Neural cell (in vitro differentiated cells): ENCODE data around the gene ZDHHC3.

Experiments used
- EP300 ChIP-seq: fragments of 450-650 bp; conservative IDR thresholded peaks from 2 replicates; pipeline ENCODE4 v1.6.1; 2014; ENCODE audit warnings: antibody characterized with exemption, mild to moderate bottlenecking, moderate library complexity; ENCODE audit not compliant: poor library complexity, severe bottlenecking
- EZH2 ChIP-seq: fragments of 200-600, 300-800 bp; shearing (Covaris generic), sonication (generic); IDR thresholded peaks from 2 replicates; pipeline ENCODE4 v1.6.1; 2014; ENCODE audit warnings: antibody characterized with exemption, low read length, borderline replicate concordance, mild to moderate bottlenecking; ENCODE audit not compliant: insufficient read depth, poor library complexity, severe bottlenecking
- RAD21 ChIP-seq: fragments of 450-650 bp; conservative IDR thresholded peaks from 2 replicates; pipeline ENCODE4 v1.6.1; 2014; ENCODE audit warnings: antibody characterized with exemption, mild to moderate bottlenecking, moderate library complexity
- TAF1 ChIP-seq: IDR thresholded peaks from 2 replicates; pipeline ENCODE4 v1.6.1; 2012; ENCODE audit warnings: low read depth
- TF ChIP-seq, protein P1 (sequence below): fragments of 450-650 bp; IDR thresholded peaks from 2 replicates; pipeline ENCODE4 v1.5.1; 2014; ENCODE audit warnings: antibody characterized with exemption, mild to moderate bottlenecking, moderate library complexity; ENCODE audit not compliant: poor library complexity, severe bottlenecking
- TF ChIP-seq, protein P2 (sequence below): IDR thresholded peaks from 2 replicates; pipeline ENCODE4 v1.6.1; 2012; ENCODE audit warnings: borderline replicate concordance

DNA sequence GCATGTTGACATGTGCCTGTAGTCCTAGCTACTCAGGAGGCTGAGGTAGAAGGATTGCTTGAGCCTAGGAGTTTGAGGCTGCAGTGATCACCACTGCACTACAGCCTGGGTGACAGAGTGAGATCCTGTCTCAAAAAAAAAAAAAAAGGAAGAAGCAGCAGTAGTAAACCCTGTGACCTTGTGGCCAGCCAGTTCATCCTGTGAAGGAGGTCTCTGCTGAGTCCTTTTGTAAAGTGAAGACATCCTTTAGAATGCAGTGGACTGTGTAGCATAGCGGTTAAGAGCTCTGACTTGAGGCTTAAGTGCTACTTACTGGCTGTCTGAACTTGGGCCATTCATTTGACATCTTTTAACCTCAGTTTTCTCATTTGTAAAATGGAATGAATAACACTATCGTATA, 8.4 kb upstream of the ZDHHC3 start:
- TF ChIP-seq, protein P1, sequence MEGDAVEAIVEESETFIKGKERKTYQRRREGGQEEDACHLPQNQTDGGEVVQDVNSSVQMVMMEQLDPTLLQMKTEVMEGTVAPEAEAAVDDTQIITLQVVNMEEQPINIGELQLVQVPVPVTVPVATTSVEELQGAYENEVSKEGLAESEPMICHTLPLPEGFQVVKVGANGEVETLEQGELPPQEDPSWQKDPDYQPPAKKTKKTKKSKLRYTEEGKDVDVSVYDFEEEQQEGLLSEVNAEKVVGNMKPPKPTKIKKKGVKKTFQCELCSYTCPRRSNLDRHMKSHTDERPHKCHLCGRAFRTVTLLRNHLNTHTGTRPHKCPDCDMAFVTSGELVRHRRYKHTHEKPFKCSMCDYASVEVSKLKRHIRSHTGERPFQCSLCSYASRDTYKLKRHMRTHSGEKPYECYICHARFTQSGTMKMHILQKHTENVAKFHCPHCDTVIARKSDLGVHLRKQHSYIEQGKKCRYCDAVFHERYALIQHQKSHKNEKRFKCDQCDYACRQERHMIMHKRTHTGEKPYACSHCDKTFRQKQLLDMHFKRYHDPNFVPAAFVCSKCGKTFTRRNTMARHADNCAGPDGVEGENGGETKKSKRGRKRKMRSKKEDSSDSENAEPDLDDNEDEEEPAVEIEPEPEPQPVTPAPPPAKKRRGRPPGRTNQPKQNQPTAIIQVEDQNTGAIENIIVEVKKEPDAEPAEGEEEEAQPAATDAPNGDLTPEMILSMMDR: no peak
- TF ChIP-seq TAF1: no peak
- no peak for TF ChIP-seq RAD21
- TF ChIP-seq EZH2: no peak
- TF ChIP-seq EP300: no peak
- TF ChIP-seq, protein P2, sequence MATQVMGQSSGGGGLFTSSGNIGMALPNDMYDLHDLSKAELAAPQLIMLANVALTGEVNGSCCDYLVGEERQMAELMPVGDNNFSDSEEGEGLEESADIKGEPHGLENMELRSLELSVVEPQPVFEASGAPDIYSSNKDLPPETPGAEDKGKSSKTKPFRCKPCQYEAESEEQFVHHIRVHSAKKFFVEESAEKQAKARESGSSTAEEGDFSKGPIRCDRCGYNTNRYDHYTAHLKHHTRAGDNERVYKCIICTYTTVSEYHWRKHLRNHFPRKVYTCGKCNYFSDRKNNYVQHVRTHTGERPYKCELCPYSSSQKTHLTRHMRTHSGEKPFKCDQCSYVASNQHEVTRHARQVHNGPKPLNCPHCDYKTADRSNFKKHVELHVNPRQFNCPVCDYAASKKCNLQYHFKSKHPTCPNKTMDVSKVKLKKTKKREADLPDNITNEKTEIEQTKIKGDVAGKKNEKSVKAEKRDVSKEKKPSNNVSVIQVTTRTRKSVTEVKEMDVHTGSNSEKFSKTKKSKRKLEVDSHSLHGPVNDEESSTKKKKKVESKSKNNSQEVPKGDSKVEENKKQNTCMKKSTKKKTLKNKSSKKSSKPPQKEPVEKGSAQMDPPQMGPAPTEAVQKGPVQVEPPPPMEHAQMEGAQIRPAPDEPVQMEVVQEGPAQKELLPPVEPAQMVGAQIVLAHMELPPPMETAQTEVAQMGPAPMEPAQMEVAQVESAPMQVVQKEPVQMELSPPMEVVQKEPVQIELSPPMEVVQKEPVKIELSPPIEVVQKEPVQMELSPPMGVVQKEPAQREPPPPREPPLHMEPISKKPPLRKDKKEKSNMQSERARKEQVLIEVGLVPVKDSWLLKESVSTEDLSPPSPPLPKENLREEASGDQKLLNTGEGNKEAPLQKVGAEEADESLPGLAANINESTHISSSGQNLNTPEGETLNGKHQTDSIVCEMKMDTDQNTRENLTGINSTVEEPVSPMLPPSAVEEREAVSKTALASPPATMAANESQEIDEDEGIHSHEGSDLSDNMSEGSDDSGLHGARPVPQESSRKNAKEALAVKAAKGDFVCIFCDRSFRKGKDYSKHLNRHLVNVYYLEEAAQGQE: no peak
